Mesenteric fat pad (tissue), 1 donor: ENCODE measurements around the gene MAP6. TPM values are rescaled to one million over a fixed set of nuclear protein-coding genes. Genes with fewer than 3 reads are reported as not detected.
A peak's percentile ranks its signal among the peaks of the same experiment; 100 is the strongest.

Source experiments
- DNase-seq: peaks from one replicate; pipeline ENCODE4 v3.0.0-alpha.2; 2020; ENCODE audit warnings: low spot score
- total RNA-seq: library from RNA; stranded (reverse); fragmentation: NEBNext Ultra II Directional; extraction: Animal tissue kit (Norgen Biotek cat#: 25700); gene quantifications from one replicate; pipeline ENCODE4 v1.2.1, GENCODE V29; 2021
- donor health status: DM: yes; HTN: yes; CAD: no.

The MAP6 gene
- total RNA-seq, 1 donor from 2014 or later: 4.8 TPM

GRCh38 chr11:75554258-75555022 lies 114.4 kb downstream of the MAP6 start:
- peak; percentile 93 for DNase-seq

- DNase-seq: no peak
Observed at GRCh38 chr11:75553889-75554257, 115.0 kb downstream of the MAP6 start.

GRCh38 chr11:75553182-75553581 lies 115.7 kb downstream of the MAP6 start:
- no peak for DNase-seq

- DNase-seq: no peak
Observed at GRCh38 chr11:75549370-75549958, 119.4 kb downstream of the MAP6 start.

GRCh38 chr11:75548595-75549272 lies 120.1 kb downstream of the MAP6 start:
- DNase-seq: no peak

- no peak for DNase-seq
Observed at GRCh38 chr11:75547617-75548058, 121.2 kb downstream of the MAP6 start.

- DNase-seq: no peak
Observed at GRCh38 chr11:75547177-75547576, 121.7 kb downstream of the MAP6 start.

GRCh38 chr11:75543806-75544205 lies 125.0 kb downstream of the MAP6 start:
- no peak for DNase-seq

GRCh38 chr11:75542088-75542438 lies 126.8 kb downstream of the MAP6 start:
- no peak for DNase-seq

GRCh38 chr11:75541193-75542087 lies 127.4 kb downstream of the MAP6 start:
- no peak for DNase-seq

- no peak for DNase-seq
Observed at GRCh38 chr11:75539459-75540334, 129.1 kb downstream of the MAP6 start.

- DNase-seq: no peak
Observed at GRCh38 chr11:75538150-75538942, 130.5 kb downstream of the MAP6 start.

GRCh38 chr11:75537740-75538139 lies 131.1 kb downstream of the MAP6 start:
- no peak for DNase-seq

Other genes starting within 250 kb of the MAP6 start
- 0.61 TPM for gene KLHL35, start 235.8 kb downstream of the MAP6 start, total RNA-seq
- 46.2 TPM for gene GDPD5, start 143.1 kb downstream of the MAP6 start, total RNA-seq
- 309 TPM for gene SERPINH1, start 106.8 kb downstream of the MAP6 start, total RNA-seq
- 0.32 TPM for gene MOGAT2, start 48.8 kb upstream of the MAP6 start, total RNA-seq
- gene DGAT2, start 99.7 kb upstream of the MAP6 start, total RNA-seq: 337 TPM
- gene UVRAG, start 146.2 kb upstream of the MAP6 start, total RNA-seq: 80.4 TPM